ENCODE data around the gene DOCK3. TPM values are rescaled to one million over a fixed set of nuclear protein-coding genes. Genes with fewer than 3 reads are reported as not detected.

The DOCK3 gene
- total and polyA plus RNA-seq, 2 donors (not counting 3 experiments of a cell fraction or from before 2014, with no cell fraction given), result 0.08 to 0.13 TPM

DNA sequence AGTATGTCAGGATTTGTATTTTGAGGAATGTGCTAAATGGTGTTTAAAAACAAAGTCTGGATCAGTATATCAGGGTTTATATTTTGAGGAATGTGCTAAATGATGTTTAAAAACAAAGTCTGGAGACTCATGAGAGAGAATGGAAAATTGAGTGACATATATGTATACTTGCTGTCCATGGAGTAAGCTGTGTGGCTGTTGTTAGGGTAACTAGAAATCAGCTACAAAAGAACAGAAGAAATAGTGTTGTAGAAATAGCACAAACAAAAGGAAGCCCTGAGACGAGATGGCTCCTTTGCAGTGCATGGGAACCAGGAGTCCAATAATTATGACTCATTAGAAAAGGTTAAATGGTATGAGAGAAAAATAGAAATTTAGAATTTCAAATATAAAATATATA lies 427.7 kb downstream of the DOCK3 start:
- no TSS peak for BruUV-seq (replicated peaks)
- H3K4me1 ChIP-seq (ENCODE audit: control insufficient read depth, extremely low read depth, insufficient read depth, low read length), result no peaks in the 10 kb centered on the region
- no peak overlapping the region for H3K4me2 ChIP-seq (ENCODE audit: insufficient read depth, low read length)
- H3K9me1 ChIP-seq (replicated peaks; ENCODE audit: control insufficient read depth, extremely low read depth, insufficient read depth, low read length), result no peaks in the 10 kb centered on the region
- no peaks in the 10 kb centered on the region for H3K79me2 ChIP-seq (ENCODE audit: control insufficient read depth, insufficient read depth, low read length)
- no peak overlapping the region for H2AFZ ChIP-seq (ENCODE audit: low read depth, low read length)
- dilution Hi-C loops (cut with MboI; ENCODE audit: extremely low pct_ligation_motif_present, low sequenced_read_pairs) (no loop called here), intact Hi-C loops (cut with micrococcal nuclease) (no loop called here)
- no peak overlapping the region for H3K9ac ChIP-seq (replicated peaks; ENCODE audit: extremely low read depth, insufficient read depth, low read length)
- DNase-seq (ENCODE audit: low read depth, low spot score), result no peak
- no peak for TF ChIP-seq JUN (IDR thresholded peaks at IDR 0.05; ENCODE audit: borderline replicate concordance, insufficient read depth, insufficient read length, low read depth)
- no peak for TF ChIP-seq GATA2 (IDR thresholded peaks at IDR 0.05; ENCODE audit: insufficient read depth, insufficient read length, low read depth, low read length)
- no peak for TF ChIP-seq POLR2A (IDR thresholded peaks at IDR 0.05; ENCODE audit: low read depth, low read length)
- TF ChIP-seq CTCF (IDR thresholded peaks at IDR 0.05; ENCODE audit: extremely low read depth in 1 of 2, insufficient read depth in 1 of 2, low read depth in 1 of 2, low read length in 2 of 2), result no peak
- TF ChIP-seq EZH2 (IDR thresholded peaks at IDR 0.05; ENCODE audit: borderline replicate concordance, low read depth, low read length, severe bottlenecking), result no peak
- TF ChIP-seq MYC (IDR thresholded peaks at IDR 0.05; ENCODE audit: low read depth, low read length), result no peak
- no peak for TF ChIP-seq POLR2AphosphoS5 (IDR thresholded peaks at IDR 0.05; ENCODE audit: insufficient read depth, low read depth, low read length)
- TF ChIP-seq, protein P1, sequence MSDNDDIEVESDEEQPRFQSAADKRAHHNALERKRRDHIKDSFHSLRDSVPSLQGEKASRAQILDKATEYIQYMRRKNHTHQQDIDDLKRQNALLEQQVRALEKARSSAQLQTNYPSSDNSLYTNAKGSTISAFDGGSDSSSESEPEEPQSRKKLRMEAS (IDR thresholded peaks at IDR 0.05; ENCODE audit: insufficient read depth, insufficient read length), result no peak
- no peak for TF ChIP-seq FOS (IDR thresholded peaks at IDR 0.05; ENCODE audit: borderline replicate concordance, insufficient read depth, low read length)
- ChIA-PET CTCF (interaction anchor here (0.9 to 6.4 kb wide), 4 partner anchors 158 to 486 kb away, joined by 3 to 224 read pairs (median 3); no protein-coding TSS in a partner anchor), POLR2A (no interaction called here)
- no peak overlapping the region for H3K4me3 ChIP-seq (replicated peaks in 1 of 3; ENCODE audit: insufficient read depth in 1 of 3, low read depth in 1 of 3, low read length in 3 of 3)
- H4K20me1 ChIP-seq (replicated peaks; ENCODE audit: control insufficient read depth, extremely low read depth, insufficient read depth, low read length), result no peaks in the 10 kb centered on the region
- no peaks in the 10 kb centered on the region for H3K9me3 ChIP-seq (replicated peaks; ENCODE audit: control insufficient read depth, insufficient read depth, low read length)
- no peaks in the 10 kb centered on the region for H3K36me3 ChIP-seq (ENCODE audit: control insufficient read depth in 2 of 2, extremely low read depth in 1 of 2, insufficient read depth in 2 of 2, low read length in 2 of 2)
- no peak for FAIRE-seq
- no peaks in the 10 kb centered on the region for H3K27me3 ChIP-seq (ENCODE audit: control insufficient read depth in 2 of 2, insufficient read depth in 2 of 2, low read length in 2 of 2)
- no peak overlapping the region for H3K27ac ChIP-seq (ENCODE audit: insufficient read depth, low read depth, low read length)

All from endothelial cell of umbilical vein (primary cell).